Measurements from ENCODE around the gene SNX8.
"Not testable (repeated sequence)": the region's sequence is repeated elsewhere in the genome, so short reads cannot be mapped to it uniquely, and the experiment has no call there.

SNX8 gene

GRCh38 chr7:2276107-2276506 lies 38.1 kb downstream of the SNX8 start:
- no CpG with 5 or more reads among the region's 18 CpGs for WGBS (ENCODE audit: insufficient coverage, insufficient read length)
- Histone ChIP-seq H3K9me3 (ENCODE audit: control insufficient read depth, insufficient read depth, low read length) (no peaks in the 10 kb centered on the region), H3K27ac (ENCODE audit: low read length) (no peak overlapping the region)

DNA sequence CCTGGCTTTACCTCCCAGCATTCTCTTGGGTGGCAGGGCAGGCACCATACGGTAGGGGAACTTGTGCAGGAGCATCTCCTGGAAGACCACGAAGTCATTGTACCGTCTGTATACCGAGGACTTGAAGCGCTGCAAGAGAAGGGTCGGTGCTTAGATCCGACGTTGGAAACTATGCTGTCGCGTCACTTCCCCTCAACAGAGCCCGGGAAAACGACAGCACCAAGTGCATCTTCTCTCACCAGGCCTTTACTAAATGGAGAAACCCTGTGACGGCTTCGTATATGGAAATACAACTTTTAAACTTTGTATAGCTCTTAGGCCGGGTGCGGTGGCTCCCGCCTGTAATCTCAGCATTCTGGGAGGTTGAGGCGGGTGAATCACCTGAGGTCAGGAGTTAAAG lies 39.1 kb downstream of the SNX8 start:
- no peak for DNase-seq (ENCODE audit: low read depth, low spot score)
- H3K27ac ChIP-seq (ENCODE audit: low read length) = no peak overlapping the region
- H3K27me3 ChIP-seq (ENCODE audit: control insufficient read depth, insufficient read depth, low read length) = no peaks in the 10 kb centered on the region
- no peaks in the 10 kb centered on the region for H3K9me3 ChIP-seq (ENCODE audit: control insufficient read depth, insufficient read depth, low read length)
- no peak overlapping the region for H3K4me3 ChIP-seq (ENCODE audit: low read length)
- no peaks in the 10 kb centered on the region for H3K36me3 ChIP-seq (ENCODE audit: control insufficient read depth, insufficient read depth, low read length)
- no CpG with 5 or more reads among the region's 18 CpGs for WGBS (ENCODE audit: insufficient coverage, insufficient read length)
- no peaks in the 10 kb centered on the region for H3K4me1 ChIP-seq (ENCODE audit: control insufficient read depth, insufficient read depth, low read length)

More at GRCh38 chr7:2276107-2276506, 38.1 kb downstream of the SNX8 start:
- no peaks in the 10 kb centered on the region for H3K4me1 ChIP-seq (ENCODE audit: control insufficient read depth, insufficient read depth, low read length)
- no peaks in the 10 kb centered on the region for H3K27me3 ChIP-seq (ENCODE audit: control insufficient read depth, insufficient read depth, low read length)
- no peaks in the 10 kb centered on the region for H3K36me3 ChIP-seq (ENCODE audit: control insufficient read depth, insufficient read depth, low read length)
- DNase-seq (ENCODE audit: low read depth, low spot score) = no peak
- H3K4me3 ChIP-seq (ENCODE audit: low read length) = no peak overlapping the region

DNA sequence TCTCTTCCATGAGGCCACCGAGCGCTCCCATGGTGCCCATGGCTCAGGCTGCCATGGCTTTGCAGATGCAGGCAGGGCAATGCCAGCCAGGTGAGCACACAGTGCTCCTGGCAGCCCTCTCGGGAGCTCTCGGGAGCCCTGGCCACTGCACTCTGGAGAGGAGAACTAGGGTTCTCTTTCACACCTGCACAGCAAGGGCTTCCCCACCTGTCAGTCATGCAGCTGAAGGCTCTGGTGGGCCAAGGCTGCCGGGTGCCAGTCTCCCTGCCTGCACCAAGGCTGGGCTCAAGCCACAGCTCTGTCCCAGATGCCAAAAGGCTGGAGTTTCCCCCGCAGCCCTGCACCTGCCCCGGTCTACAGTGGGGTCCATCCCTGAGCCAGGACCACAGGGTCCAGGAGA lies 39.6 kb downstream of the SNX8 start:
- DNase-seq (ENCODE audit: low read depth, low spot score) = no peak
- H3K27ac ChIP-seq (ENCODE audit: low read length) = no peak overlapping the region
- no peaks in the 10 kb centered on the region for H3K36me3 ChIP-seq (ENCODE audit: control insufficient read depth, insufficient read depth, low read length)
- no peaks in the 10 kb centered on the region for H3K9me3 ChIP-seq (ENCODE audit: control insufficient read depth, insufficient read depth, low read length)
- H3K27me3 ChIP-seq (ENCODE audit: control insufficient read depth, insufficient read depth, low read length) = no peaks in the 10 kb centered on the region
- WGBS (ENCODE audit: insufficient coverage, insufficient read length) = no CpG with 5 or more reads among the region's 7 CpGs
- no peak overlapping the region for H3K4me3 ChIP-seq (ENCODE audit: low read length)
- H3K4me1 ChIP-seq (ENCODE audit: control insufficient read depth, insufficient read depth, low read length) = no peaks in the 10 kb centered on the region

DNA sequence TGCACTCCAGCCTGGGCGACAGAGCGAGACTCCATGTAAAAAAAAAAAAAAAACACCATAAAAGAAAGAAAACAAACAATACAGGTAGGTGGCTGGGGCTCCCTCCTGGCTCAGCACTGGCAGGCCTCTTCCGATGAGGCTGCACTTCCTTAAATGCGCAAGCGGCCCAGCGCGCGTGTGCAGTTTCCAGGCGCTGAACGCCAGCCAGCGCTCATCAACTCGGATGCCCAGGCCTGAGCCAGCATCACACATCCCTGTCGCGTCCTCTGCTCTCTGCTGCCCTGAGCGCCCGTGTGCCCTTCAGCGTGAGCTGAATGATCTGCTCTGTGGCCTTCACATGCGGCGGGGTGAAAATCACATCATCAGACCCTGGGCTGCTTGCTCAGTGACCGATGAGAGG lies 40.4 kb downstream of the SNX8 start:
- H3K36me3 ChIP-seq (ENCODE audit: control insufficient read depth, insufficient read depth, low read length) = no peaks in the 10 kb centered on the region
- no CpG with 5 or more reads among the region's 20 CpGs for WGBS (ENCODE audit: insufficient coverage, insufficient read length)

GRCh38 chr7:2272031-2272430 lies 42.2 kb downstream of the SNX8 start:
- Histone ChIP-seq H3K4me3 (ENCODE audit: low read length) (no peak overlapping the region), H3K4me1 (ENCODE audit: control insufficient read depth, insufficient read depth, low read length) (0 out of 2 replicates have a peak, but pooled peaks cover 1% of the 10 kb centered on the region), H3K9me3 (ENCODE audit: control insufficient read depth, insufficient read depth, low read length) (no peaks in the 10 kb centered on the region), H3K36me3 (ENCODE audit: control insufficient read depth, insufficient read depth, low read length) (no peaks in the 10 kb centered on the region), H3K27ac (ENCODE audit: low read length) (no peak overlapping the region), H3K27me3 (ENCODE audit: control insufficient read depth, insufficient read depth, low read length) (no peaks in the 10 kb centered on the region)
- no CpG with 5 or more reads among the region's 9 CpGs for WGBS (ENCODE audit: insufficient coverage, insufficient read length)
- DNase-seq (ENCODE audit: low read depth, low spot score) = no peak

More for the DNA sequence above, 40.4 kb downstream of the SNX8 start:
- Histone ChIP-seq H3K27ac (ENCODE audit: low read length) (no peak overlapping the region), H3K4me3 (ENCODE audit: low read length) (no peak overlapping the region), H3K9me3 (ENCODE audit: control insufficient read depth, insufficient read depth, low read length) (no peaks in the 10 kb centered on the region), H3K4me1 (ENCODE audit: control insufficient read depth, insufficient read depth, low read length) (0 out of 2 replicates have a peak, but pooled peaks cover 1% of the 10 kb centered on the region), H3K27me3 (ENCODE audit: control insufficient read depth, insufficient read depth, low read length) (no peaks in the 10 kb centered on the region)
- DNase-seq (ENCODE audit: low read depth, low spot score) = no peak

- Histone ChIP-seq H3K36me3 (ENCODE audit: control insufficient read depth, insufficient read depth, low read length) (no peaks in the 10 kb centered on the region), H3K9me3 (ENCODE audit: control insufficient read depth, insufficient read depth, low read length) (no peaks in the 10 kb centered on the region), H3K4me3 (ENCODE audit: low read length) (no peak overlapping the region), H3K4me1 (ENCODE audit: control insufficient read depth, insufficient read depth, low read length) (0 out of 2 replicates have a peak, but pooled peaks cover 1% of the 10 kb centered on the region), H3K27me3 (ENCODE audit: control insufficient read depth, insufficient read depth, low read length) (no peaks in the 10 kb centered on the region), H3K27ac (ENCODE audit: low read length) (no peak overlapping the region)
- WGBS (ENCODE audit: insufficient coverage, insufficient read length) = no CpG with 5 or more reads among the region's 27 CpGs
- no peak for DNase-seq (ENCODE audit: low read depth, low spot score)
Measured at GRCh38 chr7:2271273-2272026, 42.8 kb downstream of the SNX8 start.

GRCh38 chr7:2270495-2270894 lies 43.7 kb downstream of the SNX8 start:
- Histone ChIP-seq H3K27ac (ENCODE audit: low read length) (no peak overlapping the region), H3K9me3 (ENCODE audit: control insufficient read depth, insufficient read depth, low read length) (no peaks in the 10 kb centered on the region), H3K4me1 (ENCODE audit: control insufficient read depth, insufficient read depth, low read length) (0 out of 2 replicates have a peak, but pooled peaks cover 1% of the 10 kb centered on the region), H3K4me3 (ENCODE audit: low read length) (no peak overlapping the region), H3K36me3 (ENCODE audit: control insufficient read depth, insufficient read depth, low read length) (no peaks in the 10 kb centered on the region), H3K27me3 (ENCODE audit: control insufficient read depth, insufficient read depth, low read length) (no peaks in the 10 kb centered on the region)
- no CpG with 5 or more reads among the region's 8 CpGs for WGBS (ENCODE audit: insufficient coverage, insufficient read length)
- DNase-seq (ENCODE audit: low read depth, low spot score) = no peak

DNA sequence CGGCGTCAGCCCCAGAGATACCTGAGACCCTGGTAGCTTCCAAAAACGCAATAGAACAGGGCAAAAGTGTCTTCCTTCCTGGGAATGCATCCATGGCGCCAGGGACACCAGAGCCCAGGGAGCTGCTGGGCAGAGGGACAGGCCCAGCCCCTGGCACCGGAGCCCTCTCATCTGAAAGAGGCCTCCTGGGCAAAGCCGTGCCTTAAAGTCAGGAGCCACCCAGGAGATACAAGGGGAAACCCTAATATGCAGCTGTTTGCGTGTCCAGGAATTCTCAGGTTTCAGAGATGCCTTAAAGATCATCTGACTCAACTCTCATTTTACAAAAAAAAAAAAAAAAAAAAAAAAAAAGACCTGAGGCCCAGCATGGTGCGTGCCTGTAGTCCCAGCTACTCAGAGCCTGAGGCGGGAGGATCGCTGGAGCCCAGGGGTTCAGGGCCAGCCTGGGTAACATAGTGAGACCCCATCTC lies 44.2 kb downstream of the SNX8 start:
- H3K36me3 ChIP-seq (ENCODE audit: control insufficient read depth, insufficient read depth, low read length) = no peaks in the 10 kb centered on the region
- DNase-seq (ENCODE audit: low read depth, low spot score) = no peak
- H3K27ac ChIP-seq (ENCODE audit: low read length) = no peak overlapping the region
- no peaks in the 10 kb centered on the region for H3K27me3 ChIP-seq (ENCODE audit: control insufficient read depth, insufficient read depth, low read length)
- 0 out of 2 replicates have a peak, but pooled peaks cover 1% of the 10 kb centered on the region for H3K4me1 ChIP-seq (ENCODE audit: control insufficient read depth, insufficient read depth, low read length)
- no CpG with 5 or more reads among the region's 10 CpGs for WGBS (ENCODE audit: insufficient coverage, insufficient read length)
- H3K9me3 ChIP-seq (ENCODE audit: control insufficient read depth, insufficient read depth, low read length) = no peaks in the 10 kb centered on the region
- no peak overlapping the region for H3K4me3 ChIP-seq (ENCODE audit: low read length)

GRCh38 chr7:2269089-2269990 lies 44.9 kb downstream of the SNX8 start:
- H3K4me3 ChIP-seq (ENCODE audit: low read length); H3K27ac ChIP-seq (ENCODE audit: low read length); H3K4me1 ChIP-seq (ENCODE audit: control insufficient read depth, insufficient read depth, low read length); H3K27me3 ChIP-seq (ENCODE audit: control insufficient read depth, insufficient read depth, low read length); H3K36me3 ChIP-seq (ENCODE audit: control insufficient read depth, insufficient read depth, low read length); DNase-seq (ENCODE audit: low read depth, low spot score); H3K9me3 ChIP-seq (ENCODE audit: control insufficient read depth, insufficient read depth, low read length): not testable (repeated sequence)
- no CpG with 5 or more reads among the region's 18 CpGs for WGBS (ENCODE audit: insufficient coverage, insufficient read length)

- Histone ChIP-seq H3K4me1 (ENCODE audit: control insufficient read depth, insufficient read depth, low read length) (0 out of 2 replicates have a peak, but pooled peaks cover 1% of the 10 kb centered on the region), H3K27ac (ENCODE audit: low read length) (no peak overlapping the region), H3K4me3 (ENCODE audit: low read length) (no peak overlapping the region), H3K9me3 (ENCODE audit: control insufficient read depth, insufficient read depth, low read length) (no peaks in the 10 kb centered on the region), H3K36me3 (ENCODE audit: control insufficient read depth, insufficient read depth, low read length) (peaks cover 5% of the 10 kb centered on the region), H3K27me3 (ENCODE audit: control insufficient read depth, insufficient read depth, low read length) (no peaks in the 10 kb centered on the region)
- no CpG with 5 or more reads among the region's 10 CpGs for WGBS (ENCODE audit: insufficient coverage, insufficient read length)
- DNase-seq (ENCODE audit: low read depth, low spot score) = no peak
Measured at GRCh38 chr7:2266911-2267310, 47.3 kb downstream of the SNX8 start.
